HEK293 (cell line): Measurements from ENCODE around the gene RHBDL2.

Experiments
- CTCF ChIA-PET: fragments of 350-600 bp; formaldehyde crosslinking; extraction: SDS; loops from one replicate; lab custom pipeline; 2021; ENCODE audit warnings: antibody characterized with exemption; lab: Yijun Ruan, JAX
- POLR2A ChIA-PET: fragments of 300-600 bp; formaldehyde crosslinking; extraction: SDS; loops from one replicate; lab custom pipeline; 2020; ENCODE audit warnings: antibody characterized with exemption, inconsistent platforms; lab: Yijun Ruan, JAX
- H3K27ac ChIP-seq: fragments of 200-500 bp; sonication (Bioruptor generic); 2 replicates; pipeline ENCODE4 v1.5.1; 2014; ENCODE audit warnings: low read depth, low read length, control low read depth, inconsistent platforms; ENCODE audit errors: extremely low read depth
- H3K36me3 ChIP-seq, 2 experiments: fragments of 200-500 bp in 1 of 2; sonication (Bioruptor generic) in 1 of 2; 1 replicate in 1 of 2; 2 replicates in 1 of 2; pipeline ENCODE4 v1.5.1; 2014 to 2017; ENCODE audit warnings: inconsistent platforms in 2 of 2, low read length in 2 of 2; ENCODE audit not compliant: control insufficient read depth in 2 of 2, insufficient read depth in 1 of 2
- H3K4me1 ChIP-seq: fragments of 200-500 bp; sonication (Bioruptor generic); 2 replicates; pipeline ENCODE4 v1.5.1; 2014; ENCODE audit warnings: mild to moderate bottlenecking, low read length, inconsistent platforms; ENCODE audit not compliant: control insufficient read depth, insufficient read depth
- H3K4me3 ChIP-seq: 2 replicates; pipeline ENCODE4 v1.5.1; 2011; ENCODE audit warnings: low read depth, mild to moderate bottlenecking, control low read depth, low read length, moderate library complexity
- H3K9me3 ChIP-seq: fragments of 200-500 bp; sonication (Bioruptor generic); 2 replicates; pipeline ENCODE4 v1.5.1; 2014; ENCODE audit warnings: low read depth, low read length, inconsistent platforms; ENCODE audit not compliant: control insufficient read depth, insufficient read depth
- IKZF3 ChIP-seq: fragments of 450-650 bp; IDR thresholded peaks from 2 replicates; pipeline ENCODE4 v1.5.0; 2018; ENCODE audit warnings: missing biosample characterization, mild to moderate bottlenecking, missing genetic modification characterization, moderate library complexity
- MYNN ChIP-seq: fragments of 450-650 bp; formaldehyde crosslinking; IDR thresholded peaks from 2 replicates; pipeline ENCODE4 v1.5.1; 2016; ENCODE audit warnings: missing biosample characterization, missing genetic modification characterization, borderline replicate concordance
- RBAK ChIP-seq: fragments of 450-650 bp; formaldehyde crosslinking; IDR thresholded peaks from 2 replicates; pipeline ENCODE4 v1.5.1; 2016; ENCODE audit warnings: missing biosample characterization, missing genetic modification characterization
- SP3 ChIP-seq: fragments of 450-650 bp; formaldehyde crosslinking; IDR thresholded peaks from 2 replicates; pipeline ENCODE4 v1.5.1; 2016; ENCODE audit warnings: missing biosample characterization, missing genetic modification characterization
- TCF7L2 ChIP-seq: IDR thresholded peaks from 2 replicates; pipeline ENCODE4 v1.6.1; 2011; ENCODE audit warnings: low read depth, mild to moderate bottlenecking, inconsistent platforms, low read length, moderate library complexity, borderline replicate concordance
- ZEB2 ChIP-seq: fragments of 450-650 bp; formaldehyde crosslinking; IDR thresholded peaks from 2 replicates; pipeline ENCODE4 v1.5.1; 2016; ENCODE audit warnings: missing biosample characterization, missing genetic modification characterization
- ZFHX2 ChIP-seq: fragments of 450-650 bp; formaldehyde crosslinking; conservative IDR thresholded peaks from 2 replicates; pipeline ENCODE4 v1.5.1; 2016; ENCODE audit warnings: missing biosample characterization, missing genetic modification characterization
- ZNF114 ChIP-seq: fragments of 450-650 bp; formaldehyde crosslinking; IDR thresholded peaks from 2 replicates; pipeline ENCODE4 v1.5.0; 2017; ENCODE audit warnings: missing biosample characterization, missing genetic modification characterization
- ZNF211 ChIP-seq: fragments of 450-650 bp; formaldehyde crosslinking; IDR thresholded peaks from 2 replicates; pipeline ENCODE4 v1.5.1; 2016; ENCODE audit warnings: low read depth, missing biosample characterization, missing genetic modification characterization
- ZNF341 ChIP-seq: fragments of 450-650 bp; formaldehyde crosslinking; IDR thresholded peaks from 2 replicates; pipeline ENCODE4; 2016; ENCODE audit warnings: low read depth, missing biosample characterization, missing genetic modification characterization
- ZNF362 ChIP-seq: fragments of 450-650 bp; formaldehyde crosslinking; IDR thresholded peaks from 2 replicates; pipeline ENCODE4 v1.5.1; 2016; ENCODE audit warnings: missing biosample characterization, missing genetic modification characterization
- ZNF394 ChIP-seq: fragments of 450-650 bp; formaldehyde crosslinking; IDR thresholded peaks from 2 replicates; pipeline ENCODE4 v1.5.1; 2016; ENCODE audit warnings: missing biosample characterization, missing genetic modification characterization, mild to moderate bottlenecking, moderate library complexity, borderline replicate concordance
- ZNF514 ChIP-seq: fragments of 450-650 bp; formaldehyde crosslinking; IDR thresholded peaks from 2 replicates; pipeline ENCODE4 v1.5.1; 2016; ENCODE audit warnings: missing biosample characterization, missing genetic modification characterization
- ZNF518A ChIP-seq: fragments of 450-650 bp; formaldehyde crosslinking; conservative IDR thresholded peaks from 2 replicates; pipeline ENCODE4 v1.5.1; 2016; ENCODE audit warnings: low read depth, missing biosample characterization, missing genetic modification characterization
- ZNF521 ChIP-seq: fragments of 450-650 bp; formaldehyde crosslinking; IDR thresholded peaks from 2 replicates; pipeline ENCODE4 v1.5.1; 2017; ENCODE audit warnings: missing biosample characterization, mild to moderate bottlenecking, missing genetic modification characterization
- ZNF560 ChIP-seq: fragments of 450-650 bp; formaldehyde crosslinking; IDR thresholded peaks from 2 replicates; pipeline ENCODE4 v1.5.1; 2017; ENCODE audit warnings: missing biosample characterization, missing genetic modification characterization, borderline replicate concordance
- ZNF677 ChIP-seq: fragments of 450-650 bp; IDR thresholded peaks from 2 replicates; pipeline ENCODE4 v1.5.0; 2018; ENCODE audit warnings: missing biosample characterization, mild to moderate bottlenecking, missing genetic modification characterization, moderate library complexity
- ZNF768 ChIP-seq: fragments of 450-650 bp; formaldehyde crosslinking; IDR thresholded peaks from 2 replicates; pipeline ENCODE4 v1.5.1; 2018; ENCODE audit warnings: missing biosample characterization, mild to moderate bottlenecking, missing genetic modification characterization
- ZNF830 ChIP-seq: fragments of 450-650 bp; IDR thresholded peaks from 2 replicates; pipeline ENCODE4 v1.5.0; 2018; ENCODE audit warnings: missing biosample characterization, missing genetic modification characterization, low read depth, mild to moderate bottlenecking, moderate library complexity
- TF ChIP-seq, protein P1 (sequence below): fragments of 450-650 bp; formaldehyde crosslinking; IDR thresholded peaks from 2 replicates; pipeline ENCODE4; 2016; ENCODE audit warnings: missing biosample characterization, missing genetic modification characterization
- TF ChIP-seq, protein P2 (sequence below): fragments of 450-650 bp; formaldehyde crosslinking; IDR thresholded peaks from 2 replicates; pipeline ENCODE4 v1.5.1; 2016; ENCODE audit warnings: missing biosample characterization, missing genetic modification characterization

Gene RHBDL2

GRCh38 chr1:38859561-38860453 lies 81.8 kb downstream of the RHBDL2 start, which contains the start of gene RRAGC (continued):
- TF ChIP-seq ZEB2 (tag by site-specific recombination) (peak; percentile 79), TCF7L2 (no peak), SP3 (tag by site-specific recombination) (peak; percentile 93), ZNF560 (tag by site-specific recombination) (no peak), ZNF677 (no peak), ZNF114 (no peak), RBAK (tag by site-specific recombination) (no peak), IKZF3 (tag by site-specific recombination) (no peak)

DNA sequence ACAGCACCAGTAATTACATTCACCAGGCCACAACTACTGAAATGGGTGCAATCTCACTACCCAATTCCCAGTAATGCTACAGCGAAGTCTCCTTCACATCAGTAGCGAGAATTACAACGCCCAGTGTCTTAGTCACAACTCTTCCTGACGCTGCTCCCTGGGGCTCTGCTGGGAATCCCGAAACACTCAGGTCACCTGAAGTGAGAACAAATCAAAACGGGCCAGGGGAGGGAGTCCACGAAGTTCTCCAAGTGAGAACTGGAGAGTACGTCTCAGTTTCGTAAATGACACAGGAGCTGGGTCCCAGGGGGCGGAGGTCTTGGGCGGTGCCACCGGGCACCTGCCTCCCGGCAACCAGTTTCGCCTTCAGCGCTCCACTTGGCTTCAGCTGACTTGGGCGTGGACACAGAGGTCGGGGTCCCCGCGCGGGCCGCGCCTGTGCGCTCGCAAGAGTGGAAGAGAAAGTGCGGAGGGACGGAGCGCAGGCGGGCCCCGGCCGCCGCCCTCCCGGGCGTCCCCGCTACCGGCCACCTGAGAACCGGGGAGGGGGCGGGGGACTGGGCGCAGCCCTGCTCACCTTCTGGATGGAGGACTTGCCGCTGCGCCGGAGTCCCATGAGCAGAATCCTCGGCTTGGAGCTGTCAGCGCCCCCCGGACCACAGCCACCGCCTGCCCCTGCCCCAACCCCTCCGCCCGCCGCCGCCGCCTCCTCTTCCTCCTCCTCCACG lies 82.6 kb downstream of the RHBDL2 start:
- ChIA-PET CTCF (interaction anchor here (0.7 kb wide), 1 partner anchor 869 kb away, joined by 3 read pairs; the partner anchor contains the start of gene SF3A3), POLR2A (interaction anchor here (0.6 to 1.3 kb wide), 5 partner anchors 8 to 247 kb away, joined by 3 to 7 read pairs (median 4); partner anchors contain the start of gene NDUFS5)
- Histone ChIP-seq H3K36me3 (peaks cover 14 to 48% of the 10 kb centered on the region in 2 experiments; a peak in 2 of 3 replicates), H3K9me3 (no peaks in the 10 kb centered on the region), H3K4me3 (peak overlapping the region; percentile 77), H3K27ac (peak overlapping the region; percentile 42), H3K4me1 (0 out of 2 replicates have a peak, but pooled peaks cover 2% of the 10 kb centered on the region)
- TF ChIP-seq ZNF341 (tag by site-specific recombination): no peak; the same call in none of the 2 replicates
- TF ChIP-seq ZNF211: no peak
- peak; percentile 74 for TF ChIP-seq SP3 (tag by site-specific recombination)
- no peak for TF ChIP-seq ZNF830 (tag by site-specific recombination)
- no peak for TF ChIP-seq ZNF514
- no peak for TF ChIP-seq ZNF114
- TF ChIP-seq ZNF518A (tag by site-specific recombination): no peak
- TF ChIP-seq MYNN (tag by site-specific recombination): no peak
- no peak for TF ChIP-seq ZNF521 (tag by site-specific recombination)
- no peak for TF ChIP-seq ZNF362
- no peak for TF ChIP-seq ZNF768
- TF ChIP-seq, protein P1, sequence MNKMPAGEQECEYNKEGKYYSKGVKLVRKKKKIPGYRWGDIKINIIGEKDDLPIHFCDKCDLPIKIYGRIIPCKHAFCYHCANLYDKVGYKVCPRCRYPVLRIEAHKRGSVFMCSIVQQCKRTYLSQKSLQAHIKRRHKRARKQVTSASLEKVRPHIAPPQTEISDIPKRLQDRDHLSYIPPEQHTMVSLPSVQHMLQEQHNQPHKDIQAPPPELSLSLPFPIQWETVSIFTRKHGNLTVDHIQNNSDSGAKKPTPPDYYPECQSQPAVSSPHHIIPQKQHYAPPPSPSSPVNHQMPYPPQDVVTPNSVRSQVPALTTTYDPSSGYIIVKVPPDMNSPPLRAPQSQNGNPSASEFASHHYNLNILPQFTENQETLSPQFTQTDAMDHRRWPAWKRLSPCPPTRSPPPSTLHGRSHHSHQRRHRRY: no peak
- no peak for TF ChIP-seq ZFHX2 (tag by site-specific recombination)
- no peak for TF ChIP-seq ZNF394 (tag by site-specific recombination)
- TF ChIP-seq, protein P2, sequence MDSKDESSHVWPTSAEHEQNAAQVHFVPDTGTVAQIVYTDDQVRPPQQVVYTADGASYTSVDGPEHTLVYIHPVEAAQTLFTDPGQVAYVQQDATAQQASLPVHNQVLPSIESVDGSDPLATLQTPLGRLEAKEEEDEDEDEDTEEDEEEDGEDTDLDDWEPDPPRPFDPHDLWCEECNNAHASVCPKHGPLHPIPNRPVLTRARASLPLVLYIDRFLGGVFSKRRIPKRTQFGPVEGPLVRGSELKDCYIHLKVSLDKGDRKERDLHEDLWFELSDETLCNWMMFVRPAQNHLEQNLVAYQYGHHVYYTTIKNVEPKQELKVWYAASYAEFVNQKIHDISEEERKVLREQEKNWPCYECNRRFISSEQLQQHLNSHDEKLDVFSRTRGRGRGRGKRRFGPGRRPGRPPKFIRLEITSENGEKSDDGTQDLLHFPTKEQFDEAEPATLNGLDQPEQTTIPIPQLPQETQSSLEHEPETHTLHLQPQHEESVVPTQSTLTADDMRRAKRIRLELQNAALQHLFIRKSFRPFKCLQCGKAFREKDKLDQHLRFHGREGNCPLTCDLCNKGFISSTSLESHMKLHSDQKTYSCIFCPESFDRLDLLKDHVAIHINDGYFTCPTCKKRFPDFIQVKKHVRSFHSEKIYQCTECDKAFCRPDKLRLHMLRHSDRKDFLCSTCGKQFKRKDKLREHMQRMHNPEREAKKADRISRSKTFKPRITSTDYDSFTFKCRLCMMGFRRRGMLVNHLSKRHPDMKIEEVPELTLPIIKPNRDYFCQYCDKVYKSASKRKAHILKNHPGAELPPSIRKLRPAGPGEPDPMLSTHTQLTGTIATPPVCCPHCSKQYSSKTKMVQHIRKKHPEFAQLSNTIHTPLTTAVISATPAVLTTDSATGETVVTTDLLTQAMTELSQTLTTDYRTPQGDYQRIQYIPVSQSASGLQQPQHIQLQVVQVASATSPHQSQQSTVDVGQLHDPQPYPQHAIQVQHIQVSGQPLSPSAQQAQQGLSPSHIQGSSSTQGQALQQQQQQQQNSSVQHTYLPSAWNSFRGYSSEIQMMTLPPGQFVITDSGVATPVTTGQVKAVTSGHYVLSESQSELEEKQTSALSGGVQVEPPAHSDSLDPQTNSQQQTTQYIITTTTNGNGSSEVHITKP (tag by site-specific recombination): peak; percentile 61
